ENCODE results near the gene CHIA.

DNA sequence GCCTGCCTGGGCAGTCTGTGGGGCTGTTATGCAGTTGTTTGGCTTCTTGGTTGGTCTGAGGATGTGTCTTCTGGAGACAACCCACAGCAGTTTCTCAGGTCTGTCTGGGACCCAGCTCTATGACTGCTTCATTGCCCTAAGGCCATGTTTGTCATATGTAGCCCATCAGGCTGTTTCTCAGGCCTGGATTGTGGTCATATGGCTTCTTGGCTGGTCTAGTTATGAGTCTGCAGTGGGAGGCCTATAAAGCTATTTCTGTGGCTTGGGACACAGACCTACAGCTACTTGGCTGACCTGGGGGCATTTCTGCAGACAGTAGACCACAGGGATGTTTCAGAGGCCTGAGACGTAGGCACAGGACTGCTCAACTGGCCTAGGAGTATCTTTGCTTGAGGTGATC, 41.5 kb downstream of the CHIA start:
- TF ChIP-seq CTCF (IDR thresholded peaks at IDR 0.05; ENCODE audit: insufficient read depth, low read depth, low read length) (no peak), EZH2 (IDR thresholded peaks at IDR 0.05; ENCODE audit: insufficient read depth, low read length) (no peak)

Data from astrocyte (in vitro differentiated cells and primary cell).